RWPE2 (cell line): ENCODE measurements around the gene PKNOX2.

ENCODE experiments used
- ATAC-seq: fragments of 200-7000 bp; cut with Tn5 transposase; 3 replicates; pipeline ENCODE4 v1.9.1; 2021; ENCODE audit warnings: low read depth
- DNase-seq: peaks from one replicate; pipeline ENCODE4 v3.0.0-alpha.2; 2020; ENCODE audit warnings: low spot score
- H3K27ac ChIP-seq: fragments of 450-650 bp; 2 replicates; pipeline ENCODE4 v1.5.1; 2017; ENCODE audit warnings: mild to moderate bottlenecking; ENCODE audit not compliant: poor library complexity, severe bottlenecking
- H3K27me3 ChIP-seq: fragments of 250-450 bp; sonication (Bioruptor Pico); 2 replicates; pipeline ENCODE4 v1.5.1; 2021; ENCODE audit warnings: mild to moderate bottlenecking, moderate library complexity; ENCODE audit not compliant: insufficient read depth, poor library complexity, severe bottlenecking
- H3K36me3 ChIP-seq: fragments of 250-450 bp; sonication (Bioruptor Pico); 2 replicates; pipeline ENCODE4 v1.5.1; 2020; ENCODE audit warnings: low read depth, mild to moderate bottlenecking, moderate library complexity
- H3K4me1 ChIP-seq: fragments of 250-450 bp; sonication (Bioruptor Pico); 2 replicates; pipeline ENCODE4 v1.5.1; 2021; ENCODE audit warnings: mild to moderate bottlenecking, moderate library complexity; ENCODE audit not compliant: insufficient read depth, poor library complexity, severe bottlenecking
- H3K4me3 ChIP-seq: fragments of 250-450 bp; sonication (Bioruptor Pico); 2 replicates; pipeline ENCODE4 v1.5.1; 2021; ENCODE audit warnings: mild to moderate bottlenecking, moderate library complexity; ENCODE audit not compliant: severe bottlenecking
- H3K9me3 ChIP-seq: fragments of 250-450 bp; sonication (Bioruptor Pico); 2 replicates; pipeline ENCODE4 v1.5.1; 2021; ENCODE audit warnings: mild to moderate bottlenecking, moderate library complexity; ENCODE audit not compliant: severe bottlenecking
- CTCF ChIP-seq: fragments of 450-650 bp; IDR thresholded peaks from one replicate; pipeline ENCODE4 v1.5.1; 2017; ENCODE audit warnings: mild to moderate bottlenecking, moderate library complexity; ENCODE audit not compliant: poor library complexity, severe bottlenecking

PKNOX2 gene

DNA sequence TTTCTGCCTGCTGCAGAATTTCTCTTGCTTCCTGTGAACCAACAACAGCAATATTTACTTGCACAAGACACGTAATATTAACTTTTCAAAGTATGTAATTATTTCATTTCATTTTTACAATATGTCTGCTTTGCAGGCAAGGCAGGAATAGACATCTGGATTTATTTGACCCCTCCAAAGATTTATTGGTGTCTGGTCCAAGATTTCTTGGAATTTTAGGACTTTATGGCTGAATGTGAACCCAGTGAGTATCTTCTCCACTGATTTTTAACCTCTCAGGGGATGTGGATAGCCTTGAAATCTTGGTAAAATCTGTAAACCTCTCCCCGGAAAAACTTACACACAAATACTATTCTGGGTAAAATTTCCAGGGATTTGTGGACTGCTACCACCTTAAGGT is 61.5 kb downstream of the PKNOX2 start:
- Histone ChIP-seq H3K27ac (no peak overlapping the region), H3K4me1 (no peaks in the 10 kb centered on the region), H3K4me3 (no peak overlapping the region), H3K36me3 (no peaks in the 10 kb centered on the region), H3K27me3 (no peaks in the 10 kb centered on the region), H3K9me3 (no peaks in the 10 kb centered on the region)
- TF ChIP-seq CTCF, result no peak
- DNase-seq, result no peak
- no peak for ATAC-seq

DNA sequence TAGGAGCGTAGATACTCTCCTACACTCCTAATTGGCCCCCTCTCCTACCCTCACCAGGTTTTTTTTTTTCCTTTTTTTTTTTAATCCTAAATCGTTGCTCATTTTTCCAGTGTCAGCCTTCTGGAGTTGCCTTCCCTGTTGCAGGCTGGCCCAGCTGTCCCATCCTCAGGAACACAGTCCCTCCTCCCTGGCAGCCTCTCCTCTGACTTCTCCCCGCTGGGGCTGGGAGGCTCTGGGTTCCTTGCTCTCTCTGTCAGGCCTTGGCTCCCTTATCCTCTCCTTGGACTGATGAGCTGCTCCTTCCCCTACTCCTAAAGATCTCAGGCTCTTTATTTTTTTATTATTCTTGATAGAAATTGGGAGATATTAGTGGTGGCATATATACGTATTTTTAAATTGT is 62.2 kb downstream of the PKNOX2 start:
- Histone ChIP-seq H3K27me3 (no peaks in the 10 kb centered on the region), H3K4me1 (no peaks in the 10 kb centered on the region), H3K9me3 (no peaks in the 10 kb centered on the region), H3K4me3 (no peak overlapping the region), H3K27ac (no peak overlapping the region), H3K36me3 (no peaks in the 10 kb centered on the region)
- no peak for TF ChIP-seq CTCF
- ATAC-seq (no peak), DNase-seq (no peak)

GRCh38 chr11:125227151-125227550 is 62.6 kb downstream of the PKNOX2 start:
- DNase-seq (no peak), ATAC-seq (no peak)
- Histone ChIP-seq H3K27me3 (no peaks in the 10 kb centered on the region), H3K27ac (no peak overlapping the region), H3K4me1 (no peaks in the 10 kb centered on the region), H3K4me3 (no peak overlapping the region), H3K36me3 (no peaks in the 10 kb centered on the region), H3K9me3 (no peaks in the 10 kb centered on the region)
- TF ChIP-seq CTCF, result no peak

DNA sequence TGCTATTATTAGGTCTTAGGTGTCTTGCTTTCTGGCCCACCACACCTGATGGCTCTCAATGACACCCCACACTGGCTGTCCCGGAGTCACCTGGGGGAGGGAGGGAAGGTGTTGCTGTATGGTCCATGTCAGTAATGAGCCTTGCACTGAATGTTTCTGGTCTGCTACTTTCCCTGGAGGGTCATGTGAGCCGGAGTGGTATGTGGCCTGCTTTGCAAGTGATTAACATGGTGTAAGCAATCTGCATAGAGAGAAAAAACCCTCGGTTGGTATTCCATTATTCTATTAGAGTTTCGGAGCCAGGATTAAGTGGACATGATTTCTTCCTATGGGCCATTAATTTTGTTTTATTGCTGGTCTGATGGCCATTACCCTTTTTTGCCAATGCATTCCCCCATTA is 63.9 kb downstream of the PKNOX2 start:
- Histone ChIP-seq H3K9me3 (no peaks in the 10 kb centered on the region), H3K4me1 (no peaks in the 10 kb centered on the region), H3K4me3 (no peak overlapping the region), H3K27ac (no peak overlapping the region), H3K27me3 (peaks cover 7% of the 10 kb centered on the region), H3K36me3 (no peaks in the 10 kb centered on the region)
- TF ChIP-seq CTCF, result no peak
- no peak for DNase-seq
- no peak for ATAC-seq

DNA sequence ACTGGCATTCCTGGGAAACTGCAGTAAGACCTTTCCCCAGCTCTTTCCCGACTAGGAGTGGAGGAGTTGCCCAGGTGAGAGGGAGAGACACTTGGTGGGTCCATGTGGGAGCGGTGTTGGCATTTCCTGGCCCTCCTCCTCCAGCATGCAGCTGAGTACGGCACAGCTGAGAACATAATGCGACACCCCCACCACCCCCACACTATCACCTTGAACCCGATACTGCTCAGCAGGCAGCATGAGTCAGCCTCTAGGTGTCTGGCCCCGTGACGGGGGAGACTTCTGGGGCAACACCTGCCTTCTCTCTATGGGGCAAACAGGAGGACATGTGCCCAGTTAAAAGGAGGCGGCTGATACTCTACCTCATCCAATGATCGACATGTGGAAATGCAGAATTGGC is 64.4 kb downstream of the PKNOX2 start:
- TF ChIP-seq CTCF, result no peak
- H3K27ac ChIP-seq, result no peak overlapping the region
- no peaks in the 10 kb centered on the region for H3K4me1 ChIP-seq
- DNase-seq, result no peak
- ATAC-seq, result no peak
- no peak overlapping the region for H3K4me3 ChIP-seq
- peaks cover 7% of the 10 kb centered on the region for H3K27me3 ChIP-seq
- H3K36me3 ChIP-seq, result no peaks in the 10 kb centered on the region
- no peaks in the 10 kb centered on the region for H3K9me3 ChIP-seq
